GM21515 (cell line): Measurements from ENCODE around the gene SLC16A1.
"Not testable (repeated sequence)": the region's sequence is repeated elsewhere in the genome, so short reads cannot be mapped to it uniquely, and the experiment has no call there.

ENCODE experiments used
- ATAC-seq: cut with Tn5 transposase; IDR thresholded peaks from one replicate; pipeline ENCODE4 v1.9.1; 2021; ENCODE audit not compliant: unreplicated experiment

Gene SLC16A1

GRCh38 chr1:112955773-112956543 is at the start of gene SLC16A1:
Gene SLC16A1 (minus strand): TSS chr1:112956196. CDS start chr1:112929308, 26,888 bp downstream.
- peak; percentile 66 for ATAC-seq

DNA sequence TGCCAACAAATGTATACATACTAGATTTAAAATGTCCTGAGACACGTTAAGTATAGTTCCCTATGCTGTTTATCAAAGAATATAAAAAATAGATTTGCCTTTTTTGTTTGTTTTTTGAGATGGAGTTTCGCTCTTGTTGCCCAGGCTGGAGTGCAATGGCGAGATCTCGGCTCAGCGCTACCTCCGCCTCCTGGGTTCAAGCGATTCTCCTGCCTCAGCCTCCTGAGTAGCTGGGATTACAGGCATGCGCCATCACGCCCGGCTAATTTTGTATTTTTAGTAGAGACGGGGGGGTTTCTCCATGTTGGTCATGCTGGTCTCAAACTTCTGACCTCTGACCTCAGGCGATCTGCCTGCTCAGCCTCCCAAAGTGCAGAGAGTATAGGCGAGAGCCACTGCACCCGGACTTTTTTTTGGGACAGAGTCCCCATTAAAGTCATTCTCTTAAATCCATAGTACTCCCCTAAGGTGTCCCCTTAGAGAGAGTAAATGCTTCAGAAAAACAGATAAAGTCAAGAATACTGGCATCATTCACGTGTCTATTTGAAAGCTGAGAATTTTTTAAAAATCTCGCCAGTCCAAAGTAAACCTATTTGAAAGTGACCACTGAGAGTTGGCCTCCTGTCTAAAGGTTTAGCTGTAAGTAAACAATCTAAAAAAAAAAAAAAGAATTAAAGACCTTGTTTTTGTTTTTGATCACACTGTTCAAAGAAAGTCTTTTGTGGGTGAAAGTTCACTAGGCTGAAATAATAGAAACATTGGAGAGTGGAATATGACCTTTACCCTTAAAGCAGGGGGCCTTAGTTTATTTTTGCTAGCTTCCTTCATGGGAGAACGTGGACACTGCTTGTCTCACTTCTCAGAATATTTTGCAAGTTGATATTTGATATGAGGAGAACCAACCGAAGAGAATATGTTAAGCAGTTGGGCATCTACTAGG is 48.0 kb upstream of the SLC16A1 start:
- ATAC-seq, result no peak

DNA sequence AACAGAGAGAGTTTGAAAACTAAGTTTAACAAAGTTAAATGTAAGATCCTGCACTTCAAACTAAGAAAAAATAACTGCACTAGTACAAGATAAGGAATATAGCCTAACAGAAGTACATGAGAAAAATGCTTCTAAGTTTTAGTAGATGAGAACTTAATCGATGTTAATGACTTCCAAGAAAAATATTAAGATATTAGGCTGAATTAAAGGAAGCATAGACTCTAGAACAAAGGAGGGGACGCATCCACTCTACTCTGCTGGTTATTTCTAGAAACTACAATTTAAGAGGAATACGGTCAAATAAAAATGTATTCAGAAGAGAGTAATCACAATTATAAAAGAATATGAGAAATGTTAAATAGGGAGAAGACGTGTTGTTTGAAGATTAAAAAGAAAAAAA is 46.3 kb upstream of the SLC16A1 start:
- ATAC-seq, result no peak

- ATAC-seq, result no peak
Observed at GRCh38 chr1:112998592-112999235, 42.7 kb upstream of the SLC16A1 start.

DNA sequence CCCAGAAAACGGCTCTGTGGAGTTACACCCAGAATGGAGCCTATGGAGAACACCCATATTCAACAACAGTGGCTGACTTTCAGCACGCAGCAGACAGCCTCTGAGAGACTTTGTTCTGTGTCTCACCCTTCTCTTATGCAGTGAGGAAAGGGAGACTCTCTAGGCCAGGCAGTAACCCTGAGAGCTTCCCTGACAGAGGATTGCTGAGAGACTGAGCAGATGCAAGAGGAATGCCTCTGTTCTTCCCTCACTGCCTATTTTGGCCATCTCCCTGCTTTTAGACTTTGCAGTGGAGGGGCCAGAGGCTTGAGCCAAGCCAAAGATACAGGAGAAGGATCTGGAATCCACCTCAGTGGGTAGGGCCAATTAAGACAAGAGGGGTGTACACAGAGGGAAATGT is 41.8 kb upstream of the SLC16A1 start:
- ATAC-seq, result no peak

DNA sequence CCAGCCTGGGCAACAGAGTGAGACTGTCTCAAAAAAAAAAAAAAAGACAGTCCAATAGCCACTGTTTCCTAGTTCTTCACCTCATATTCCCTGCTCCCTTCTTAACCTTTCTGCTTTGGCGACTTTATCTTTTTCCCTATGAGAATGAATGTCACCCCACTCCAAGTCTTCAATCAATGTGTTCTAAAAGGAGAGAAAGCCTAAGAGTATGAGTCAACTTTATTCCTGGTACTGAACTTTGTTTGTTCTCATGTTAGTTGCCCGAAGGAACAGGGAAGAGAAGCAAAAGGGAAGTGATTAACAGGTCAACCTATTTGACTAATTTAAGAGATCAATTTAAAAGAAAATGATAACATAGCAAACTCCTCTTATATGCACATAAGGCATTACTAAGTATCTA is 39.9 kb upstream of the SLC16A1 start:
- no peak for ATAC-seq

GRCh38 chr1:112995021-112995420 is 39.0 kb upstream of the SLC16A1 start:
- not testable (repeated sequence) for ATAC-seq

DNA sequence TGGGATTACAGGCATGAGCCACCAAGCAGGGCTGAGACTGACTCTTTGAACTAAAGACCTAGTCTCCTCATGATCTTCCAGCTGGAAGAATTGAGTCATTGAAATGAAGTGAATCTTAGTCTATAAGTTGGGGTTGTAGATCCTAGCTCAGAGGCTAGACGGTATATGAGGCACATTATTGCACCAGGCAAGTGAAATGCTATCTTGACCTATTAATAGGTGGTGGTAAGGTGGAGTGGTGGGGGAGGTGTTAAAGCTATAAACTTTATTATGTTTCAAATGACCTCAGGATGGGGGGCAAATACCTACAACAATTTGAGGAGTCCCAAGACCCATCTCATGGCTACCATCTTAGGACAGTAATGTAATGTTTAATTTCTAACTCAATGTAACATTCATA is 36.8 kb upstream of the SLC16A1 start:
- ATAC-seq, result no peak

DNA sequence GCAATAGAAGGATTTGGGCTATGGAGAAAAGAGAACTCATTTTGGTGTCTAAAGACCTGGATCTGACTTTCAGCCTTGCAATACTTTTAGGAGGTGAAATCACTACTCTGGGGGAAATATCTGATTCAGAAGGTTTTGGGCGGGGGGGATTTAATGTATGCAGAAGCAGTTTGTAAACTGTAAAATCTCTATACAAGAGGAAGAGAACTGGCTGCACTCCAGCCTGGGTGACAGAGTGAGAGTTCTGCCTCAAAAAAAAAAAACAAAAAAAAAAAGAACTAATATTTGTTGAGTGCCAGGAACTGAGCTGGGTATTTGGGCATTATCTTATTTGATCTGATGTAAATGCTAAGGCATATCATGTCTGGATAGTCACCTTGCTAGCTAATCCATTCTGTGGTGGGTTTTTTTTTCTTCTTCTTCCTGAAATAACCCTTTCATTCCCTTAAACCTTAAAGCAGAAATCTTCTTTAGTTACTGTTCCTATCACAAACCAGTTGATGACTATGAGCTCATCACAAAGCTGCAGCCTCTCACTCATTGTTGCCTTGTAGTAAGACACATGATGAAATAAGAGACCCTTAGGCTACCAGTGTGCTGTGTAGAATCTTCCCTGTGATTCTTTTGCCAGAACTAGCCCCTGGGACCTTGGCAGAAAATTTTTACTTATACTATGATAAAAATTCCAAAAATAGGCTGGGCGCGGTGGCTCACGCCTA is 35.6 kb upstream of the SLC16A1 start:
- ATAC-seq, result no peak

GRCh38 chr1:112990271-112990670 is 34.3 kb upstream of the SLC16A1 start:
- ATAC-seq, result no peak

GRCh38 chr1:112988367-112988766 is 32.4 kb upstream of the SLC16A1 start:
- ATAC-seq, result no peak

DNA sequence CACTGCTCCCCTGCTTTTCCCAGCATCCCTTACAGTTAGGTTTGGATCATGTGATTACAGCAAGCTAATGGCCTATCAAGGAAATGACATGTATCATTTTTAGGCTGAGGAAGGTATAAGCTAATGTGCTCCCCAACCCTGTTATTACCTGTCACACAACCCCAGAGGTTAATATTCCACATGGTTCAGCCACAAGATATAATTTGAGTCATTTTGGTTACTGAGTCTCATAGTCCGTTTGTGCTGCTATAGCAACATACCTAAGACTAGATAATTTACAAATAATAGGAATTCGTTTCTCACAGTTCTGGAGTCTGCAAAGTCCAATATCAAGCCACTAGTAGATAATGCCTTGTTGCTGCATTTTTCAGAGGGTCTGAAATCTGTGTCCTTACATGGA is 29.1 kb upstream of the SLC16A1 start:
- ATAC-seq, result no peak

GRCh38 chr1:112983537-112984131 is 27.6 kb upstream of the SLC16A1 start:
- ATAC-seq, result no peak

DNA sequence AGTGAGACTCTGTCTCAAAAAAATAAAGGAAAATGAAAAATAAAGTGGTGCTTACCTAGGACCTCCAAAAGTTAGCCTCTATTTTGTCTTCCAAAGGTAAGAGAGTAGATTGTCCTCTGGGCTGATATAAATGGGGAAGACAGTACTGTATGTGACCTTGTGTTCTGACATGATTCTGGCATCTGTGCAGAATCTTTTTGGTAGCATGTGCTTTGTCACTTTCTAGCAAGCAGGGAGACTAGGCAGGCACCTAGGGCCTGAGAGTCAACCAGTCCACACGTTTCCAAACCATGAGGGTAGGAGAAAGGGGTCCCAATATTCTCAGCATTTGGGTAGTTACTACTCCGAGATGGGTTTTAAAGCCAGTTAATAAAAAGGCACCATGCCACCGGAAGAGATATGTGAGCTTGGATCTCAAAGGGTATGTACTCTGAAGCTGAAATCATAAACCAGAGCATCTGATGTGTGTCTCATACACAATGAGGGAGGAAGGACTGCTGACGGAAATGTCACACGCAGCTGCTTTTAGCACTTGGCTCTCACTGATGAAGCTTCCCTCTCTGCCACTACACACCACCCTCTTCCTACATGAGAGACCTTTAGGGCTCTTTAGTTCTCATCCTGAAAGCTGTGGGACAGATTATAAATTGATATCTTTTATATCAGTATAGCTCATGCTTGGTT is 27.0 kb upstream of the SLC16A1 start:
- ATAC-seq, result no peak

GRCh38 chr1:112982328-112982727 is 26.3 kb upstream of the SLC16A1 start:
- no peak for ATAC-seq

DNA sequence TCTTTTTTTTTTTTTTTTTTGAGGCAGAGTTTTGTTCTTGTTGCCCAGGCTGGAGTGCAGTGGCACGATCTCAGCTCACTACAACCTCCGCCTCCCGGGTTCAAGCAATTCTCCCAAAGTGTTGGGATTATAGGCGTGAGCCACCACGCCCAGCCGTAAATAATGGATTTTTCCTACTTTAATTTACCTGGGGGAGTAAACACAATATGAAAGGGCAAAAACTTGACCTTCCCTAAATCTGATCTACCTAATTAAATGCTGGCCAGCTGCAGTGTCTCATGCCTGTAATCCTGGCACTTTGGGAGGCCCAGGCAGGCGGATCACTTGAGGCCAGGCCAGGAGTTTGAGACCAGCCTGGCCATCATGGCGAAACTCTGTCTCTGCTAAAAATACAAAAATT is 25.8 kb upstream of the SLC16A1 start:
- not testable (repeated sequence) for ATAC-seq

GRCh38 chr1:112981426-112981825 is 25.4 kb upstream of the SLC16A1 start:
- no peak for ATAC-seq

GRCh38 chr1:112975336-112975735 is 19.3 kb upstream of the SLC16A1 start:
- no peak for ATAC-seq

- ATAC-seq, result no peak
Observed at GRCh38 chr1:112974646-112975045, 18.6 kb upstream of the SLC16A1 start.

- ATAC-seq, result no peak
Observed at GRCh38 chr1:112973788-112974187, 17.8 kb upstream of the SLC16A1 start.
